GM18499 (cell line): ENCODE data around the gene DACT2.

ENCODE experiments used
- ATAC-seq: cut with Tn5 transposase; IDR thresholded peaks from one replicate; pipeline ENCODE4 v1.9.1; 2021; ENCODE audit warnings: moderate number of reproducible peaks; ENCODE audit not compliant: insufficient read depth, unreplicated experiment

DACT2 gene

GRCh38 chr6:168353041-168353440 lies 33.5 kb upstream of the DACT2 start:
- ATAC-seq = no peak

GRCh38 chr6:168352096-168352495 lies 32.5 kb upstream of the DACT2 start:
- ATAC-seq = no peak

- ATAC-seq = no peak
Measured at GRCh38 chr6:168349718-168350210, 30.2 kb upstream of the DACT2 start.

- no peak for ATAC-seq
Measured at GRCh38 chr6:168348186-168348585, 28.6 kb upstream of the DACT2 start.

GRCh38 chr6:168347615-168348014 lies 28.0 kb upstream of the DACT2 start:
- ATAC-seq = no peak

GRCh38 chr6:168347053-168347452 lies 27.5 kb upstream of the DACT2 start:
- ATAC-seq = no peak

GRCh38 chr6:168345896-168346754 lies 26.5 kb upstream of the DACT2 start:
- no peak for ATAC-seq

GRCh38 chr6:168345266-168345665 lies 25.7 kb upstream of the DACT2 start:
- no peak for ATAC-seq

- no peak for ATAC-seq
Measured at GRCh38 chr6:168344338-168344737, 24.8 kb upstream of the DACT2 start.

- no peak for ATAC-seq
Measured at GRCh38 chr6:168343239-168344150, 23.9 kb upstream of the DACT2 start.

GRCh38 chr6:168342636-168343035 lies 23.1 kb upstream of the DACT2 start:
- no peak for ATAC-seq

- ATAC-seq = no peak
Measured at GRCh38 chr6:168341280-168341900, 21.8 kb upstream of the DACT2 start.

GRCh38 chr6:168340819-168341218 lies 21.2 kb upstream of the DACT2 start:
- no peak for ATAC-seq

- ATAC-seq = no peak
Measured at GRCh38 chr6:168338777-168339176, 19.2 kb upstream of the DACT2 start.

- ATAC-seq = no peak
Measured at GRCh38 chr6:168336967-168337366, 17.4 kb upstream of the DACT2 start.

GRCh38 chr6:168333989-168334388 lies 14.4 kb upstream of the DACT2 start:
- no peak for ATAC-seq

- ATAC-seq = no peak
Measured at GRCh38 chr6:168333491-168333890, 13.9 kb upstream of the DACT2 start.

GRCh38 chr6:168333039-168333438 lies 13.5 kb upstream of the DACT2 start:
- ATAC-seq = no peak

- ATAC-seq = no peak
Measured at GRCh38 chr6:168332020-168332419, 12.4 kb upstream of the DACT2 start.

GRCh38 chr6:168331058-168331457 lies 11.5 kb upstream of the DACT2 start:
- no peak for ATAC-seq

GRCh38 chr6:168330403-168330802 lies 10.8 kb upstream of the DACT2 start:
- no peak for ATAC-seq
